ENCODE results near the gene KRTAP20-2.

Gene KRTAP20-2

GRCh38 chr21:30646904-30647414 is 12.0 kb downstream of the KRTAP20-2 start:
- no peaks in the 10 kb centered on the region for H3K4me1 Mint-ChIP-seq
- H3K4me3 Mint-ChIP-seq: no peak overlapping the region
- H3K36me3 Mint-ChIP-seq (ENCODE audit: low read depth): no peaks in the 10 kb centered on the region
- no peaks in the 10 kb centered on the region for H3K27me3 Mint-ChIP-seq (ENCODE audit: low read depth)
- no peak for TF ChIP-seq CTCF (IDR thresholded peaks at IDR 0.05; ENCODE audit: unreplicated experiment in 3 of 3)
- no peaks in the 10 kb centered on the region for H3K9me3 Mint-ChIP-seq
- no peak overlapping the region for H3K27ac Mint-ChIP-seq

- no peaks in the 10 kb centered on the region for H3K4me1 Mint-ChIP-seq
- peaks cover 2% of the 10 kb centered on the region for H3K9me3 Mint-ChIP-seq
- no peaks in the 10 kb centered on the region for H3K27me3 Mint-ChIP-seq (ENCODE audit: low read depth)
- H3K4me3 Mint-ChIP-seq: no peak overlapping the region
- no peaks in the 10 kb centered on the region for H3K36me3 Mint-ChIP-seq (ENCODE audit: low read depth)
- no peak overlapping the region for H3K27ac Mint-ChIP-seq
- no peak for TF ChIP-seq CTCF (IDR thresholded peaks at IDR 0.05; ENCODE audit: unreplicated experiment in 3 of 3)
Measured at GRCh38 chr21:30652891-30653290, 17.9 kb downstream of the KRTAP20-2 start.

- Mint-ChIP-seq H3K36me3 (ENCODE audit: low read depth) (no peaks in the 10 kb centered on the region), H3K27ac (no peak overlapping the region), H3K4me1 (no peaks in the 10 kb centered on the region), H3K27me3 (ENCODE audit: low read depth) (no peaks in the 10 kb centered on the region), H3K4me3 (no peak overlapping the region), H3K9me3 (peaks cover 5% of the 10 kb centered on the region)
- TF ChIP-seq CTCF (IDR thresholded peaks at IDR 0.05; ENCODE audit: unreplicated experiment in 3 of 3): no peak
Measured at GRCh38 chr21:30668776-30669175, 33.8 kb downstream of the KRTAP20-2 start.

GRCh38 chr21:30672985-30673650 is 38.1 kb downstream of the KRTAP20-2 start:
- no peak for TF ChIP-seq CTCF (IDR thresholded peaks at IDR 0.05; ENCODE audit: unreplicated experiment in 3 of 3)
- no peaks in the 10 kb centered on the region for H3K27me3 Mint-ChIP-seq (ENCODE audit: low read depth)
- H3K9me3 Mint-ChIP-seq: peaks cover 5% of the 10 kb centered on the region
- H3K4me3 Mint-ChIP-seq: no peak overlapping the region
- no peaks in the 10 kb centered on the region for H3K36me3 Mint-ChIP-seq (ENCODE audit: low read depth)
- H3K27ac Mint-ChIP-seq: no peak overlapping the region
- H3K4me1 Mint-ChIP-seq: no peaks in the 10 kb centered on the region

- Mint-ChIP-seq H3K4me1 (no peaks in the 10 kb centered on the region), H3K27me3 (ENCODE audit: low read depth) (no peaks in the 10 kb centered on the region), H3K4me3 (no peak overlapping the region), H3K36me3 (ENCODE audit: low read depth) (no peaks in the 10 kb centered on the region), H3K9me3 (peaks cover 5% of the 10 kb centered on the region), H3K27ac (no peak overlapping the region)
- TF ChIP-seq CTCF (IDR thresholded peaks at IDR 0.05; ENCODE audit: unreplicated experiment in 3 of 3): no peak
Measured at GRCh38 chr21:30674312-30674711, 39.3 kb downstream of the KRTAP20-2 start.

GRCh38 chr21:30676737-30677136 is 41.7 kb downstream of the KRTAP20-2 start:
- Mint-ChIP-seq H3K27me3 (ENCODE audit: low read depth) (no peaks in the 10 kb centered on the region), H3K27ac (no peak overlapping the region), H3K4me1 (no peaks in the 10 kb centered on the region), H3K36me3 (ENCODE audit: low read depth) (no peaks in the 10 kb centered on the region), H3K4me3 (no peak overlapping the region), H3K9me3 (no peaks in the 10 kb centered on the region)
- no peak for TF ChIP-seq CTCF (IDR thresholded peaks at IDR 0.05; ENCODE audit: unreplicated experiment in 3 of 3)

All from nephron (organoid).